ENCODE data around the gene NDUFV3.

Gene NDUFV3

DNA sequence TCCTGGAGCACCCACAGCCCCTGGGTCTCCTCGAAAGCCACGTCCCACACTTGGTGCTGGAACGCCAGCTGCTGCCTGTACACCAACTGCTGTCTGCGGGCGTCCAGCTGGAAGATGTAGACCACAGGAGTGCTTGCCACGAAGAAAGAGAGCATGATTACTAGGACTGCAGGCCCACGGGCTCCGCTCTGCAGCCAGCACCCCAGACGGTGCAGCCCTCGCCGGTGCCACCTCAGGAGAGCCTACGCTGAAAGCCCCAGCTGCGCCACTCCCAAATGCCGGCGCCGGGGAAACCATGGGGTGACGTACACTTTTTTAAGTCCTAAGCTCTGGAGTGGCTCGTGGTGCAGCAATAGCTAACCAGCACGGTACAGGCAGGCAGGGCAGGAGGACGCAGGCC is 39.5 kb upstream of the NDUFV3 start:
- CTCF ChIA-PET: interaction anchor here (1.0 kb wide), 1 partner anchor 9 kb away, joined by 3 read pairs; no protein-coding TSS in a partner anchor

DNA sequence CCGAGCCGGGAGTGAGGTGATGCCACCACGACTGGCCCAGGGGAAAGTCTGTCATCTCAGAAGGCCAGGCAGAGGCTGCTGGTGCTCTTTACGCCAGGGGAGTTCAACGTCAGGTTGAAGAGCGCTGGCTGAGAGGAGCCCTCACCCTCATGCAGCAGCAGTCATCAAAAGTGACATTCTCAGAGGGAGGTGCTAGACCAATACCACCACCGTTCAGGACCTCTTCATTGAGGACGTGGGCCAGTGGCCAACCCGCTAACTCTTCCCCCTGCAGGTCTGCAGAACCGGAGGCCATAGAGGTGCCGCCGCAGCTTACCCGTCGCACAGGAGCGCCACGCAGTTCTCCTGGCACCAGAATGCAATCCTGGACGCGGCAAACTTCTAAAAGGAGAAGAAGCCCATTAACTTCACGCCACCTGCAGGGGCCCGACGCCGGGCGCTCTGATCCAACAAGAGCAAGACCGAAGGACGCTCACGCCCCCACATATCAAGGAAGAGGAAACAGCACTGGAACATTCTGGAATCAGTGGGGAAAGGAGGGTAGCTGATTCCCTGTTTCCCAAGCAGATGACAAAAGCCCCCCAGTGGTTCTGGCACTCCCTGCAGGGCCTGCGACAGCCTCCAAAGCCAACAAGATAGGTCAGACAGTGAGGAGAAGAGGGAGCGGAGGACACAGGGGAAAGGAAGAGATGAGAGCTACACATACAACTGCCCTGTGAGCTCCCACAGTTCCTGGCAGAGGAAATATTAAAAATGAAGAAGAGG is 38.7 kb upstream of the NDUFV3 start:
- TF ChIP-seq, protein P1, sequence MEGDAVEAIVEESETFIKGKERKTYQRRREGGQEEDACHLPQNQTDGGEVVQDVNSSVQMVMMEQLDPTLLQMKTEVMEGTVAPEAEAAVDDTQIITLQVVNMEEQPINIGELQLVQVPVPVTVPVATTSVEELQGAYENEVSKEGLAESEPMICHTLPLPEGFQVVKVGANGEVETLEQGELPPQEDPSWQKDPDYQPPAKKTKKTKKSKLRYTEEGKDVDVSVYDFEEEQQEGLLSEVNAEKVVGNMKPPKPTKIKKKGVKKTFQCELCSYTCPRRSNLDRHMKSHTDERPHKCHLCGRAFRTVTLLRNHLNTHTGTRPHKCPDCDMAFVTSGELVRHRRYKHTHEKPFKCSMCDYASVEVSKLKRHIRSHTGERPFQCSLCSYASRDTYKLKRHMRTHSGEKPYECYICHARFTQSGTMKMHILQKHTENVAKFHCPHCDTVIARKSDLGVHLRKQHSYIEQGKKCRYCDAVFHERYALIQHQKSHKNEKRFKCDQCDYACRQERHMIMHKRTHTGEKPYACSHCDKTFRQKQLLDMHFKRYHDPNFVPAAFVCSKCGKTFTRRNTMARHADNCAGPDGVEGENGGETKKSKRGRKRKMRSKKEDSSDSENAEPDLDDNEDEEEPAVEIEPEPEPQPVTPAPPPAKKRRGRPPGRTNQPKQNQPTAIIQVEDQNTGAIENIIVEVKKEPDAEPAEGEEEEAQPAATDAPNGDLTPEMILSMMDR (IDR thresholded peaks at IDR 0.05; ENCODE audit: control extremely low read depth, extremely low read depth, low read depth, missing control alignments): no peak
- CTCF ChIA-PET: no interaction called here
- no peak for DNase-seq (ENCODE audit: extremely low spot score)
- POLR2A ChIA-PET: no interaction called here

More for the DNA sequence above, 39.5 kb upstream of the NDUFV3 start:
- POLR2A ChIA-PET: no interaction called here
- TF ChIP-seq, protein P1 (IDR thresholded peaks at IDR 0.05; ENCODE audit: control extremely low read depth, extremely low read depth, low read depth, missing control alignments): no peak
- DNase-seq (ENCODE audit: extremely low spot score): no peak

DNA sequence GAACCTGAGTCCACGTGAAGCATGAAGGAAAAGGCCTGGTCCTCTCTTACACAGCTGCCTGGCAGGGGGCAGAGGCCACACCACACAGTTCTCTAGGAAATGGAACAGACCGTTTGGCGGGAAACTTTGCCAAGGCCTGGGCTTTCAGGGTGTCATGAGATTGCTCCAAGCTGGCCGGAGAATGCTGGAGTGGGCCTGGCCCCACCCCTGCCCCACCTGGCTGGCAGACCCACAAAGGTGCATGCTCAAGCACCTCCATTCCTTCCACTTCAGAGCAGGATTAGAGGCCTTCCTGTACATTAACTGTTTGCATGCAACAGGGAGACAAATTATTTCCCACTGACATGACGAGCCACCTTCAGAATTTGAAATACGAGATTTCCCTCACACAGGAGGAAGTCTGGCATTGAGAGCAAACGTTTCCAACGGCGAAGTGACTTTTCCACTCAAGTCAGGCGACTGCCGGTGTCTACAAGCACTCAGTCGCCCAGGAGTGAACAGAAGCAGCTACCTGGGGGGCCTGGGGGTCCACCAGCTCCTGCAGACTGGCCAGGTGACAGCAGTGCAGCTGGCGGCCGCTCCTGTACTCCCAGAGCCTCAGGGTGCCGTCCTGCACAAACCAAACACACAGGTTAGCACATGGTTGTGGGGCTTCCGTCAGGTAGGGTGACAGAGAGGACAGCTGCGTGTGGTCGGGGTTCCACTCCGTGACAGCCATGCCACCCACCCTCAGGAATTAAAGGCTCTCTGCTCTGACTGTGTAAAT is 37.8 kb upstream of the NDUFV3 start:
- no peak for DNase-seq (ENCODE audit: extremely low spot score)
- TF ChIP-seq, protein P1 (IDR thresholded peaks at IDR 0.05; ENCODE audit: control extremely low read depth, extremely low read depth, low read depth, missing control alignments): no peak
- CTCF ChIA-PET: no interaction called here
- POLR2A ChIA-PET: no interaction called here

DNA sequence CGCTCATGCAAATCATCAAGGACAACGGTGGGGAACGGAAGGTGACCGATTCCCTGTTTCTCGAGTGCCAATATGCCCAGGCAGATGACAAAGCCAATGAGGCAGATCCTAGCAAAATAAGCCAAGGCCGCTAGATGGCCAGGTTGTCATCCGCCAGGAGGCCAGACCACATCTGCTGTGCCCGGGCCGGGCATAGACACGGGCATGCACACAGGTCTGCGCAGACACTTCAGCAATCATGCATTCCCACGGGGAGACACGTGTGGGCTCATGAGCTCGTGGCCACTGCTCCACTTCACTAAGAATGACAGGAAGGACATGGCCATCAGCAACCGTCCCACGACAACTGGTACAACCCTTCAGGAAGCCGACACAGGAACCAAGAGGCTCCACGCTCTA is 37.2 kb upstream of the NDUFV3 start:
- TF ChIP-seq, protein P1 (IDR thresholded peaks at IDR 0.05; ENCODE audit: control extremely low read depth, extremely low read depth, low read depth, missing control alignments): no peak
- POLR2A ChIA-PET: no interaction called here
- DNase-seq (ENCODE audit: extremely low spot score): no peak
- CTCF ChIA-PET: no interaction called here

DNA sequence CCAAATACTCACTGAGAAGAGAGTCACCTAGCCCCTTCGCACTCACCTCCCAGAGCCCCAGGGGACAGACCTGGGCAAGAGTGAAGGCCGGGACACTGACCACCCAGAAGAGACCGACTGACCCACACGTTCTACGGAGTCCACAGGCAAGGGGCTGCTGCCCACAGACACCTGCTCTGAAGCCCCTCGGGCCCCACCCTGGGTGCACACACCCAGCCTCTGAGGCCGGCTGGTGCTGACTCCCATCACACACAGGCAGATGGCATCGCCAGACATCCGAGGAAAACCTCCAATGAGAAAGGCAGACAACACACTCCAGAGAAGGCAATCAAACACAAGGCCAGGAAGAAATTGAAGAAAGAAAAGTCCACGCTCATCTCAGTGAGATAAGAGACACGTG is 35.9 kb upstream of the NDUFV3 start:
- POLR2A ChIA-PET: no interaction called here

DNA sequence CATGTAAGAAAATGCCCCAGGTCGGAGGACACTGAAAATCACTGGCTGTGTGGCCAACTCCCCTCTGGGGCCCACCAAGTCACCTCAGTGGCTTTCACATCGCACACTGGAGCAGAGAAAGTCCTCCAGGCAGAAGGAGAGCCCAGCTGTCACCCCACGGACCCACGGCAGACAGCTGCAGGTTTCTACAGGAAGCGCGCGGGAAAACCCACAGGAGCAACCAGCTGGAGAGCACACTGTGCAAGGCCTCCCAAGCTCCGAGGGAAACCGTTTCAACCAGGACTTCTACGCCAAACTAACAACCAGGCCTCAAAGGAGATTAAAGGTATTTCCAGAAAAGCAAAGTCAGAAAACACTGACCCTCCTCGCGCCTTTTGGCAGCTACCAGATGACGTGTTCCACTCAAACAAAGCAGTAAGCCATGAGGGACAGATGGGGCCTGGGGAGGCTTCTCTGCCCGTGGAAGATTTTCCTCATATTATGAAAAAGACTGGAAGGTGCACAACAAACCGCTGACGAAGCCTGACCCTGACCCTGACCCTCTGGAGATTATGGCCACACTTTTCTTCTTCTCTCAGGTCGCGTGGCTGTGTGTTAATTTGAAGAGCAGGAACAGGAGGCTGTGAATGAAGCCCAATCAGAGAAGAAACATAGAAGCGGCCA is 34.8 kb upstream of the NDUFV3 start:
- no peak for DNase-seq (ENCODE audit: extremely low spot score)
- TF ChIP-seq, protein P1 (IDR thresholded peaks at IDR 0.05; ENCODE audit: control extremely low read depth, extremely low read depth, low read depth, missing control alignments): no peak
- CTCF ChIA-PET: no interaction called here
- POLR2A ChIA-PET: no interaction called here

More for the DNA sequence above, 35.9 kb upstream of the NDUFV3 start:
- CTCF ChIA-PET: no interaction called here
- no peak for DNase-seq (ENCODE audit: extremely low spot score)
- TF ChIP-seq, protein P1 (IDR thresholded peaks at IDR 0.05; ENCODE audit: control extremely low read depth, extremely low read depth, low read depth, missing control alignments): no peak
